ENCODE data around the gene MAP1LC3B. TPM values are rescaled to one million over a fixed set of nuclear protein-coding genes. Genes with fewer than 3 reads are reported as not detected.

MAP1LC3B gene
- total RNA-seq, 1 donor from 2014 or later: 118 TPM

Other genes starting within 250 kb of the MAP1LC3B start
- 2.1 TPM for gene C16orf95, start 74.9 kb upstream of the MAP1LC3B start, total RNA-seq
- gene FBXO31, start 8.6 kb upstream of the MAP1LC3B start, total RNA-seq: 78.9 TPM
- 13.2 TPM for gene ZCCHC14, start 100.7 kb downstream of the MAP1LC3B start, total RNA-seq
- 0.08 TPM for gene JPH3, start 210.2 kb downstream of the MAP1LC3B start, total RNA-seq